Caco-2 (cell line): Measurements from ENCODE around the gene NKD1. TPM values are rescaled to one million over a fixed set of nuclear protein-coding genes. Genes with fewer than 3 reads are reported as not detected.

Experiments
- BruUV-seq: library from RNA; stranded (reverse); fragments of 400-500 nt; replicated peaks from 2 replicates; lab custom pipeline; 2021; lab: Mats Ljungman, UMichigan
- CTCF ChIA-PET: fragments of 300-600 bp; sonication (Branson Sonifier 250); formaldehyde crosslinking; loops from one replicate; lab custom pipeline; 2022; ENCODE audit warnings: antibody characterized with exemption; lab: Charles Lee
- POLR2A ChIA-PET: fragments of 300-600 bp; sonication (Branson Sonifier 250); formaldehyde crosslinking; loops from one replicate; lab custom pipeline; 2022; ENCODE audit warnings: antibody characterized with exemption; lab: Charles Lee
- DNase-seq, 2 experiments: peaks; one replicate each; pipeline versions ENCODE4 v3.0.0 to v3.0.0-alpha.2; 2020 to 2022
- H3K27me3 ChIP-seq: replicated peaks from 2 replicates; pipeline ENCODE4 v1.6.0; 2011; ENCODE audit warnings: low read length; ENCODE audit not compliant: control insufficient read depth, insufficient read depth
- H3K36me3 ChIP-seq: 2 replicates; pipeline ENCODE4 v1.5.1; 2011; ENCODE audit warnings: low read length; ENCODE audit not compliant: control insufficient read depth, insufficient read depth
- H3K4me1 ChIP-seq: fragments of 250-450 bp; sonication (Bioruptor Pico); 2 replicates; pipeline ENCODE4 v1.5.1; 2020; ENCODE audit warnings: mild to moderate bottlenecking
- H3K4me3 ChIP-seq: 2 replicates; pipeline ENCODE4 v1.5.1; 2011; ENCODE audit warnings: low read depth, mild to moderate bottlenecking, control low read depth, low read length
- H3K9me3 ChIP-seq: fragments of 250-450 bp; sonication (Bioruptor Pico); 2 replicates; pipeline ENCODE4 v1.5.1; 2020; ENCODE audit warnings: mild to moderate bottlenecking, moderate library complexity
- H3K27ac Mint-ChIP-seq: one replicate; pipeline ENCODE4 v1.8.0; 2022; ENCODE audit warnings: mixed read lengths; ENCODE audit not compliant: unreplicated experiment
- H3K27me3 Mint-ChIP-seq: one replicate; pipeline ENCODE4 v1.8.0; 2022; ENCODE audit warnings: mixed read lengths; ENCODE audit not compliant: insufficient read depth, unreplicated experiment
- H3K36me3 Mint-ChIP-seq: one replicate; pipeline ENCODE4 v1.8.0; 2022; ENCODE audit warnings: mild to moderate bottlenecking, mixed read lengths; ENCODE audit not compliant: insufficient read depth, unreplicated experiment
- H3K4me1 Mint-ChIP-seq: one replicate; pipeline ENCODE4 v1.8.0; 2022; ENCODE audit warnings: low read depth, mixed read lengths; ENCODE audit not compliant: unreplicated experiment
- H3K4me3 Mint-ChIP-seq: one replicate; pipeline ENCODE4 v1.8.0; 2022; ENCODE audit warnings: mild to moderate bottlenecking, moderate library complexity, mixed read lengths; ENCODE audit not compliant: unreplicated experiment
- H3K9me3 Mint-ChIP-seq: one replicate; pipeline ENCODE4 v1.8.0; 2022; ENCODE audit warnings: mixed read lengths; ENCODE audit not compliant: unreplicated experiment
- CTCF ChIP-seq, 2 experiments: fragments of 200-600 bp in 1 of 2; IDR thresholded peaks; 1 replicate in 1 of 2; 2 replicates in 1 of 2; pipeline versions ENCODE4 v1.5.1 to v1.8.0; 2011 to 2022; ENCODE audit warnings: antibody characterized with exemption in 1 of 2, control low read depth in 1 of 2, inconsistent platforms in 1 of 2, low read depth in 1 of 2, low read length in 1 of 2, mild to moderate bottlenecking in 1 of 2, moderate library complexity in 1 of 2; ENCODE audit not compliant: insufficient read depth in 1 of 2, severe bottlenecking in 1 of 2, unreplicated experiment in 1 of 2
- intact Hi-C: fragments of 100-400 bp; cut with micrococcal nuclease; formaldehyde crosslinking; loops from one replicate; pipeline ENCODE4 v1.10.0; 2022; ENCODE audit not compliant: unreplicated experiment
- total RNA-seq: library from RNA; stranded (reverse); gene quantifications from 2 replicates; pipeline ENCODE4 v1.2.3, GENCODE V29; 2022

Gene NKD1
- total RNA-seq, 1 experiment from 2014 or later: 54.9 TPM

GRCh38 chr16:50519602-50520001, 28.6 kb upstream of the NKD1 start:
- Histone ChIP-seq H3K36me3 (no peaks in the 10 kb centered on the region), H3K9me3 (peaks cover 19% of the 10 kb centered on the region), H3K27me3 (no peaks in the 10 kb centered on the region), H3K4me1 (peaks cover 30% of the 10 kb centered on the region), H3K4me3 (no peak overlapping the region)
- Mint-ChIP-seq H3K4me3 (no peak overlapping the region), H3K27ac (no peak overlapping the region), H3K36me3 (peaks cover 33% of the 10 kb centered on the region), H3K4me1 (peaks cover 10% of the 10 kb centered on the region), H3K9me3 (peaks cover 25% of the 10 kb centered on the region), H3K27me3 (no peaks in the 10 kb centered on the region)
- TF ChIP-seq CTCF (IDR thresholded peaks at IDR 0.05; ENCODE audit: insufficient read depth in 1 of 2, low read depth in 1 of 2, low read length in 1 of 2, severe bottlenecking in 1 of 2, unreplicated experiment in 1 of 2): no peak
- POLR2A ChIA-PET: no interaction called here
- intact Hi-C loops: loop anchor here (2.0 kb wide), 1 partner anchor 13 kb away; no protein-coding TSS in a partner anchor
- no peak for DNase-seq
- CTCF ChIA-PET: interaction anchor here (1.0 kb wide), 1 partner anchor 21 kb away, joined by 3 read pairs; no protein-coding TSS in a partner anchor
- BruUV-seq: no TSS peak

GRCh38 chr16:50520451-50521245, 27.5 kb upstream of the NKD1 start:
- peaks cover 25% of the 10 kb centered on the region for H3K36me3 Mint-ChIP-seq
- peak; percentile 68 to 81 for DNase-seq
- H3K27ac Mint-ChIP-seq: peak overlapping the region; percentile 0

More at GRCh38 chr16:50520451-50521245, 27.5 kb upstream of the NKD1 start:
- H3K4me3 ChIP-seq: no peak overlapping the region
- CTCF ChIA-PET: interaction anchor here (1.1 kb wide), 1 partner anchor 11 kb away, joined by 3 read pairs; no protein-coding TSS in a partner anchor
- peaks cover 17% of the 10 kb centered on the region for H3K9me3 Mint-ChIP-seq
- no peaks in the 10 kb centered on the region for H3K27me3 Mint-ChIP-seq
- H3K27me3 ChIP-seq: no peaks in the 10 kb centered on the region
- peaks cover 18% of the 10 kb centered on the region for H3K9me3 ChIP-seq
- H3K4me1 Mint-ChIP-seq: peaks cover 10% of the 10 kb centered on the region
- peak overlapping the region; percentile 3 for H3K4me3 Mint-ChIP-seq
- intact Hi-C loops: loop anchor here (2.0 kb wide), 1 partner anchor 14 kb away; no protein-coding TSS in a partner anchor
- no TSS peak for BruUV-seq
- POLR2A ChIA-PET: interaction anchor here (0.7 kb wide), 1 partner anchor 19 kb away, joined by 5 read pairs; no protein-coding TSS in a partner anchor
- TF ChIP-seq CTCF (IDR thresholded peaks at IDR 0.05; ENCODE audit: insufficient read depth in 1 of 2, low read depth in 1 of 2, low read length in 1 of 2, severe bottlenecking in 1 of 2, unreplicated experiment in 1 of 2): no peak
- H3K4me1 ChIP-seq: peaks cover 30% of the 10 kb centered on the region
- no peaks in the 10 kb centered on the region for H3K36me3 ChIP-seq
